PFSK-1 (cell line): ENCODE measurements around the gene ZDHHC14.

Experiments
- FOXP2 ChIP-seq: optimal IDR thresholded peaks from 2 replicates; pipeline ENCODE3; 2011; ENCODE audit warnings: borderline replicate concordance, control low read depth, inconsistent platforms; ENCODE audit not compliant: insufficient read depth; ENCODE audit errors: extremely low read length, extremely low read depth
- POLR2AphosphoS5 ChIP-seq: IDR thresholded peaks from 2 replicates; pipeline ENCODE4 v1.6.1; 2012; ENCODE audit warnings: low read depth, mild to moderate bottlenecking, control low read depth, low read length, moderate library complexity
- SIN3A ChIP-seq: IDR thresholded peaks from 2 replicates; pipeline ENCODE4 v1.6.1; 2012; ENCODE audit warnings: mild to moderate bottlenecking, low read length, moderate library complexity, borderline replicate concordance; ENCODE audit not compliant: insufficient read depth
- TAF1 ChIP-seq: IDR thresholded peaks from 2 replicates; pipeline ENCODE4 v1.6.1; 2012; ENCODE audit warnings: low read length, control low read depth, borderline replicate concordance; ENCODE audit not compliant: insufficient read depth
- TF ChIP-seq, protein P1 (sequence below), 2 experiments: IDR thresholded peaks; 2 replicates each; pipeline versions ENCODE4 v1.6.1 to v1.8.0; 2011 to 2012; ENCODE audit warnings: low read depth in 2 of 2, low read length in 2 of 2, control low read depth in 1 of 2, inconsistent platforms in 1 of 2, mild to moderate bottlenecking in 1 of 2, moderate library complexity in 1 of 2; ENCODE audit not compliant: insufficient read depth in 1 of 2

Gene ZDHHC14

DNA sequence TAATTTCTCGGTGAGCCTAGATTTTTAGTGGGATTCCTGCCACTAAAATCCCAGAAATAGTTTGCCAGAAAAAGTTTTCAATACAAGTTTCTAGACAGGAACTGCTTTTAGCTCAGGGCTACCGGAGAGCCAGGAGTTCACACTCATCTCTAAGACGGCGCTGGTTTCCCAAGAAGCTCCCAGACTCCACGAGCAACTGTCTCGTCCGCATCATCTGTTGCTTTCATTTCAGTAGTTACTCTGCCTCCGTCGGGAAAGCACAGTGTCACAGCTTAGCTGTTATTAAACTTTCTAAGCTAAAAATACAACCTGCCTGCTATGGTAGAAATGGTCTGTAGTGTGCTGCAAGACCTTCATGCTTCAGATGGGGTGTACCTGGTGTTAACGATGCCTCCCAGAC lies 244.8 kb downstream of the ZDHHC14 start:
- TF ChIP-seq FOXP2 = no peak

- no peak for TF ChIP-seq SIN3A
- no peak for TF ChIP-seq TAF1
- TF ChIP-seq FOXP2 = no peak
- no peak for TF ChIP-seq POLR2AphosphoS5
- TF ChIP-seq, protein P1, sequence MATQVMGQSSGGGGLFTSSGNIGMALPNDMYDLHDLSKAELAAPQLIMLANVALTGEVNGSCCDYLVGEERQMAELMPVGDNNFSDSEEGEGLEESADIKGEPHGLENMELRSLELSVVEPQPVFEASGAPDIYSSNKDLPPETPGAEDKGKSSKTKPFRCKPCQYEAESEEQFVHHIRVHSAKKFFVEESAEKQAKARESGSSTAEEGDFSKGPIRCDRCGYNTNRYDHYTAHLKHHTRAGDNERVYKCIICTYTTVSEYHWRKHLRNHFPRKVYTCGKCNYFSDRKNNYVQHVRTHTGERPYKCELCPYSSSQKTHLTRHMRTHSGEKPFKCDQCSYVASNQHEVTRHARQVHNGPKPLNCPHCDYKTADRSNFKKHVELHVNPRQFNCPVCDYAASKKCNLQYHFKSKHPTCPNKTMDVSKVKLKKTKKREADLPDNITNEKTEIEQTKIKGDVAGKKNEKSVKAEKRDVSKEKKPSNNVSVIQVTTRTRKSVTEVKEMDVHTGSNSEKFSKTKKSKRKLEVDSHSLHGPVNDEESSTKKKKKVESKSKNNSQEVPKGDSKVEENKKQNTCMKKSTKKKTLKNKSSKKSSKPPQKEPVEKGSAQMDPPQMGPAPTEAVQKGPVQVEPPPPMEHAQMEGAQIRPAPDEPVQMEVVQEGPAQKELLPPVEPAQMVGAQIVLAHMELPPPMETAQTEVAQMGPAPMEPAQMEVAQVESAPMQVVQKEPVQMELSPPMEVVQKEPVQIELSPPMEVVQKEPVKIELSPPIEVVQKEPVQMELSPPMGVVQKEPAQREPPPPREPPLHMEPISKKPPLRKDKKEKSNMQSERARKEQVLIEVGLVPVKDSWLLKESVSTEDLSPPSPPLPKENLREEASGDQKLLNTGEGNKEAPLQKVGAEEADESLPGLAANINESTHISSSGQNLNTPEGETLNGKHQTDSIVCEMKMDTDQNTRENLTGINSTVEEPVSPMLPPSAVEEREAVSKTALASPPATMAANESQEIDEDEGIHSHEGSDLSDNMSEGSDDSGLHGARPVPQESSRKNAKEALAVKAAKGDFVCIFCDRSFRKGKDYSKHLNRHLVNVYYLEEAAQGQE (IDR thresholded peaks at IDR 0.05; ENCODE audit: insufficient read depth in 1 of 2, low read depth in 2 of 2, low read length in 2 of 2) = no peak
These were observed 246.4 kb downstream of the ZDHHC14 start for GRCh38 chr6:157627195-157627966.

DNA sequence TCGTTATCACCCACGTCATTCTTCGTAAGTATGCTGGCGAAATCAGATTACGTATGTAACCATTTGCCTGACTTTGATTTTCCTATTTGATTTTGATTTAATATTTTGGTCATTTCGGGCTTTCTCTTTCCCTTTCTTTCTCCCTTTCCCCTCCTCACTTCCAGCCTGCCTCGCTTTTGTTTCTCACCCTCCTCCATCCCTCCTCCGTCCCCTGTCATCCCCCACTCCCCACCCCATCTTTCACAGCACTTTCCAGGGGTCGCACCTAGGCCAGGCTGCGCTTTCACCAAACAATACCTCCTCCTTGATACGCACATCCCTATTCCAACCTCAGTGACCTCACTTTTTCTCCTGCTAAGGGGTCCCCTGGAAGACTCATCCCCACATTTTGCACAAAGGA lies 247.5 kb downstream of the ZDHHC14 start:
- TF ChIP-seq FOXP2 (no peak), TAF1 (no peak), SIN3A (no peak), POLR2AphosphoS5 (no peak)
- TF ChIP-seq, protein P1 (IDR thresholded peaks at IDR 0.05; ENCODE audit: insufficient read depth in 1 of 2, low read depth in 2 of 2, low read length in 2 of 2) = no peak

DNA sequence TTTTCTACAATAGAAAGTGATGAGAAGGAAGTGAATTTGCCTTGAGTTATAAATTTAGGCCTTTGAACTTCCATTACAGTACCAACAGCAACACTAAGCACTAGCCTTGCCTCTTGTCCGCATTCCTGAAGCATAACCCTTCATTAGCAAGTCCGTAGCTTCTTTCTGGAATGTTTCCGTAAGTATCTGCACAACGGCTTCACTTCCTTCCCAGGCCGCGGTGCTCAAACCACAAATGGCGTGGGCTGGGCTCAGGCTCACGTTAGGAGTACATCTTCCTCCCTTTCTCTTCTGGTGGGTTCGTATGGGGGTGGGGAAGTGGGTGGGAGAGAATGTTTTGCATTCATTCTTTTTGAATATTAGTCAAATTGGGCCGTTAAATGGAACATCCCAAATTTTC lies 248.2 kb downstream of the ZDHHC14 start:
- no peak for TF ChIP-seq POLR2AphosphoS5
- no peak for TF ChIP-seq FOXP2
- TF ChIP-seq SIN3A = no peak
- TF ChIP-seq TAF1 = no peak
- TF ChIP-seq, protein P1 (IDR thresholded peaks at IDR 0.05; ENCODE audit: insufficient read depth in 1 of 2, low read depth in 2 of 2, low read length in 2 of 2) = no peak

GRCh38 chr6:157630463-157631080 lies 249.6 kb downstream of the ZDHHC14 start:
- TF ChIP-seq POLR2AphosphoS5 (no peak), TAF1 (no peak), SIN3A (no peak), FOXP2 (no peak)
- TF ChIP-seq, protein P1 (IDR thresholded peaks at IDR 0.05; ENCODE audit: insufficient read depth in 1 of 2, low read depth in 2 of 2, low read length in 2 of 2) = no peak
